Upper lobe of left lung (tissue), 4 donors: ENCODE measurements around the gene SERPINA3.

Experiments
- POLR2A ChIP-seq, 4 donors: fragments of 450-650 bp; IDR thresholded peaks; one replicate each; pipeline ENCODE4 v1.5.1; 2016 to 2017; ENCODE audit warnings: antibody characterized with exemption in 4 of 4, mild to moderate bottlenecking in 2 of 4
- POLR2AphosphoS5 ChIP-seq, 2 donors: sonication (generic); formaldehyde crosslinking; IDR thresholded peaks; one replicate each; pipeline ENCODE4 v1.5.1; 2017; ENCODE audit warnings: antibody characterized with exemption in 2 of 2
- TF ChIP-seq, protein P1 (sequence below), 6 experiments: fragments of 450-650 bp in 4 of 6; fragments of 200-600 bp in 2 of 6; sonication (generic) in 2 of 6; IDR thresholded peaks; one replicate each; pipeline ENCODE4 v1.5.1; 2016 to 2019; ENCODE audit warnings: antibody characterized with exemption in 6 of 6

DNA sequence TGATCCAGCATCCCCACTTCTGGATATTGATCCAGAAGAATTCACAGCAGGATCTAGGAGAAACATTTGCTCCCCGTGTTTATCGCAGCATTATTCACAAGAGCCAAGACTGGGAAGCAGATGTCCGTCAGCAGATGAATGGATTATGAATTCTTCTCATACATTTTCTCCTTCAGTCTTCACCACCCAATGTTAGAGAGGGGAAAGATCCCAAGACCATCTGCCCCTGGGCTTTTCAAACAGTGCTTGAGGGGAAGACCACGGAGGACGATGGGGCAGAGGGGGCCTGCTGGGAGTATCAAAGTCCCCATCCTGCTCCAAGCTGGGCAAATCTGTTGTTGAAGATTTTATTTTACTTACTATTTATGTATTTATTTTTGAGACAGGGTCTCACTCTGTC is 41.1 kb downstream of the SERPINA3 start:
- TF ChIP-seq, protein P1, sequence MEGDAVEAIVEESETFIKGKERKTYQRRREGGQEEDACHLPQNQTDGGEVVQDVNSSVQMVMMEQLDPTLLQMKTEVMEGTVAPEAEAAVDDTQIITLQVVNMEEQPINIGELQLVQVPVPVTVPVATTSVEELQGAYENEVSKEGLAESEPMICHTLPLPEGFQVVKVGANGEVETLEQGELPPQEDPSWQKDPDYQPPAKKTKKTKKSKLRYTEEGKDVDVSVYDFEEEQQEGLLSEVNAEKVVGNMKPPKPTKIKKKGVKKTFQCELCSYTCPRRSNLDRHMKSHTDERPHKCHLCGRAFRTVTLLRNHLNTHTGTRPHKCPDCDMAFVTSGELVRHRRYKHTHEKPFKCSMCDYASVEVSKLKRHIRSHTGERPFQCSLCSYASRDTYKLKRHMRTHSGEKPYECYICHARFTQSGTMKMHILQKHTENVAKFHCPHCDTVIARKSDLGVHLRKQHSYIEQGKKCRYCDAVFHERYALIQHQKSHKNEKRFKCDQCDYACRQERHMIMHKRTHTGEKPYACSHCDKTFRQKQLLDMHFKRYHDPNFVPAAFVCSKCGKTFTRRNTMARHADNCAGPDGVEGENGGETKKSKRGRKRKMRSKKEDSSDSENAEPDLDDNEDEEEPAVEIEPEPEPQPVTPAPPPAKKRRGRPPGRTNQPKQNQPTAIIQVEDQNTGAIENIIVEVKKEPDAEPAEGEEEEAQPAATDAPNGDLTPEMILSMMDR (IDR thresholded peaks at IDR 0.05) = no peak
- TF ChIP-seq POLR2A (IDR thresholded peaks at IDR 0.05) (no peak), POLR2AphosphoS5 (IDR thresholded peaks at IDR 0.05) (no peak)
